Adrenal gland (tissue), 12 donors: ENCODE results near the gene ZNF235. TPM values are rescaled to one million over a fixed set of nuclear protein-coding genes. Genes with fewer than 3 reads are reported as not detected.
"Not testable (repeated sequence)": the region's sequence is repeated elsewhere in the genome, so short reads cannot be mapped to it uniquely, and the experiment has no call there.

Experiments
- DNase-seq, 7 donors: peaks; one replicate each; pipeline ENCODE4 v3.0.0-alpha.2; 2019 to 2020
- H3K27ac ChIP-seq, 5 donors: fragments of 200-600 bp; sonication (generic) in 4 of 5; 1 replicate in 3 of 5; 2 replicates in 2 of 5; pipeline versions ENCODE4 v1.5.1 to v1.8.0; 2016 to 2020; ENCODE audit warnings: mild to moderate bottlenecking in 1 of 5
- H3K27me3 ChIP-seq: fragments of 200-600 bp; 2 replicates; pipeline ENCODE4 v1.8.0; 2021
- H3K36me3 ChIP-seq, 2 donors: fragments of 200-600 bp; replicated peaks in 1 of 2; 1 replicate in 1 of 2; 2 replicates in 1 of 2; pipeline versions ENCODE4 v1.5.1 to v1.8.0; 2018 to 2022
- H3K4me1 ChIP-seq, 2 donors: fragments of 200-600 bp; replicated peaks in 1 of 2; 1 replicate in 1 of 2; 2 replicates in 1 of 2; pipeline versions ENCODE4 v1.5.1 to v1.8.0; 2018 to 2021
- H3K4me3 ChIP-seq, 4 donors: fragments of 200-600 bp; sonication (generic) in 3 of 4; one replicate each; pipeline ENCODE4 v1.5.1; 2016 to 2018
- H3K9me3 ChIP-seq, 3 donors: fragments of 200-600 bp; sonication (generic) in 1 of 3; replicated peaks in 1 of 3; 1 replicate in 2 of 3; 2 replicates in 1 of 3; pipeline versions ENCODE4 v1.5.1 to v1.8.0; 2016 to 2021
- POLR2A ChIP-seq, 2 donors: fragments of 450-650 bp; IDR thresholded peaks; one replicate each; pipeline ENCODE4 v1.6.1; 2017; ENCODE audit warnings: antibody characterized with exemption in 2 of 2, mild to moderate bottlenecking in 2 of 2, moderate library complexity in 1 of 2
- WGBS, 4 donors: extraction: QIAGEN DNeasy Blood & Tissue Kit in 2 of 4; methylation state at CpG; one replicate each; pipeline versions ENCODE4 v1.1.5 to v1.1.7; 2013 to 2017; 5-methylcytosine and 5-hydroxymethylcytosine counted together
- intact Hi-C, 2 donors: fragments of 100-400 bp; cut with DNase I; formaldehyde crosslinking; loops; one replicate each; pipeline versions ENCODE4 v1.14.1 to v1.15.0; 2022 to 2023
- polyA plus RNA-seq, 3 donors: library from polyadenylated mRNA; stranded (reverse); fragments of 200-250 nt in 2 of 3; fragments of 350-450 nt in 1 of 3; fragmentation: Illumina TruSeq in 1 of 3; extraction: RNeasy Lipid Tissue Mini Kit (QIAGEN cat#74804) in 1 of 3; gene quantifications; one replicate each; pipeline ENCODE4 v1.2.3, GENCODE V29; 2013 to 2014
- small RNA-seq, 2 donors: library from RNA; depleted of rRNA; stranded (forward); fragments of <200 nt; gene quantifications; one replicate each; pipeline ENCODE3, GENCODE V24; 2016
- total RNA-seq, 9 donors: library from RNA; depleted of rRNA in 4 of 9; stranded (reverse); fragments of >200 nt in 4 of 9; fragments of 120-200 nt in 1 of 9; fragmentation: NEBNext Ultra II Directional in 1 of 9; extraction: Animal tissue kit (Norgen Biotek cat#: 25700) in 1 of 9; gene quantifications; one replicate each; pipeline versions ENCODE4 v1.1.0 to v1.2.4, GENCODE V29; 2013 to 2023
- TF ChIP-seq, protein P1 (sequence below), 6 experiments: fragments of 450-650 bp in 4 of 6; fragments of 200-600 bp in 2 of 6; sonication (generic) in 1 of 6; IDR thresholded peaks; 1 replicate in 5 of 6; 2 replicates in 1 of 6; pipeline versions ENCODE4 v1.5.1 to v1.8.0; 2016 to 2021; ENCODE audit warnings: antibody characterized with exemption in 6 of 6, mild to moderate bottlenecking in 2 of 6, moderate library complexity in 1 of 6
- donor health status: healthy with polysubstance abuse.
- donor health status: Bipolar disorder and iron deficiency.
- donor health status: DM: yes; HTN: yes; CAD: no.
- donor health status: DM: no; HTN: no; CAD: no.
- donor health status: DM: no; HTN: no; CAD: no.
- donor health status: DM: yes; HTN: yes; CAD: no.

Gene ZNF235
- total and polyA plus RNA-seq, 12 donors: 1.0 to 17.0 (median 3.7) TPM

DNA sequence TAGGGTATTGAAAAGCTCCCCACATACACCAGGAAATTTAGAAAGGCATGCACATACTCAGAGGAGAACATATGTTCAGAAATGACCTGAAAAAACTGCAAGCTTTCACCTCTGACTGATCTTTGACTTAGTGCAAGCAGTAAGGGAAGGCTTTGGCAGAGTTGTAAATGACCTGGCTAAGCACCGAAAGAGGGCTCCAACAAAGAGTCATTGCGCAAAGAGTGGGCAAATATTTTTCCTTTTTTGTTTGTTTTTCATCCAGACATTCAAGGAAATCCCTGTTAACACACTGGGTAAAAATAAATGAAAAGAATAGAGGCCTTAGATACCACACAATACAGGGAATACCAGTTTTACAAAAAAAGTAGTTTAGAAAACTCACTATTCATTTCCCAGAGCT is 50.3 kb downstream of the ZNF235 start:
- H3K4me1 ChIP-seq: no peaks in the 10 kb centered on the region
- H3K9me3 ChIP-seq: peaks cover 0 to 69% (median 35%) of the 10 kb centered on the region in 3 donors
- no peaks in the 10 kb centered on the region for H3K27me3 ChIP-seq
- DNase-seq: no peak
- 93 to 100% (median 96%) methylated on average over 2 of the region's 2 CpGs for WGBS, 4 donors
- no peak overlapping the region for H3K27ac ChIP-seq
- H3K4me3 ChIP-seq: no peak overlapping the region
- intact Hi-C loops: no loop called here
- TF ChIP-seq POLR2A (IDR thresholded peaks at IDR 0.05): no peak
- TF ChIP-seq, protein P1, sequence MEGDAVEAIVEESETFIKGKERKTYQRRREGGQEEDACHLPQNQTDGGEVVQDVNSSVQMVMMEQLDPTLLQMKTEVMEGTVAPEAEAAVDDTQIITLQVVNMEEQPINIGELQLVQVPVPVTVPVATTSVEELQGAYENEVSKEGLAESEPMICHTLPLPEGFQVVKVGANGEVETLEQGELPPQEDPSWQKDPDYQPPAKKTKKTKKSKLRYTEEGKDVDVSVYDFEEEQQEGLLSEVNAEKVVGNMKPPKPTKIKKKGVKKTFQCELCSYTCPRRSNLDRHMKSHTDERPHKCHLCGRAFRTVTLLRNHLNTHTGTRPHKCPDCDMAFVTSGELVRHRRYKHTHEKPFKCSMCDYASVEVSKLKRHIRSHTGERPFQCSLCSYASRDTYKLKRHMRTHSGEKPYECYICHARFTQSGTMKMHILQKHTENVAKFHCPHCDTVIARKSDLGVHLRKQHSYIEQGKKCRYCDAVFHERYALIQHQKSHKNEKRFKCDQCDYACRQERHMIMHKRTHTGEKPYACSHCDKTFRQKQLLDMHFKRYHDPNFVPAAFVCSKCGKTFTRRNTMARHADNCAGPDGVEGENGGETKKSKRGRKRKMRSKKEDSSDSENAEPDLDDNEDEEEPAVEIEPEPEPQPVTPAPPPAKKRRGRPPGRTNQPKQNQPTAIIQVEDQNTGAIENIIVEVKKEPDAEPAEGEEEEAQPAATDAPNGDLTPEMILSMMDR (IDR thresholded peaks at IDR 0.05): no peak
- no peaks in the 10 kb centered on the region for H3K36me3 ChIP-seq

DNA sequence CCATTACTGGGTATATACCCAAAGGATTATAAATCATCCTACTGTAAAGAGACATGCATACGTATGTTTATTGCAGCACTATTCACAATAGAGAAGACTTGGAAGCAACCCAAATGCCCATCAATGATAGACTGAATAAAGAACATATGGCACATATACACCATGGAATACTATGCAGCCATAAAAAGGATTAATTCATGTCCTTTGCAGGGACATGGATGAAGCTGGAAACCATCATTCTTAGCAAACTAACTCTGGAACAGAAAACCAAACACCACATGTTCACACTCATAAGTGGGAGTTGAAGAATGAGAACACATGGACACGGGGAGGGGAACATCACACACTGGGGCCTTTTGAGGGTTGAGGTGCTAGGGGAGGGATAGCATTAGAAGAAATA is 51.4 kb downstream of the ZNF235 start:
- H3K36me3 ChIP-seq, DNase-seq, intact Hi-C loops, H3K4me3 ChIP-seq, H3K27me3 ChIP-seq, H3K27ac ChIP-seq, H3K4me1 ChIP-seq: not testable (repeated sequence)
- peaks cover 0 to 78% (median 35%) of the 10 kb centered on the region in 3 donors for H3K9me3 ChIP-seq
- WGBS, 4 donors: 94 to 98% (median 96%) methylated on average over 2 of the region's 2 CpGs

- WGBS, 4 donors: 88 to 97% (median 95%) methylated on average over 2 of the region's 2 CpGs
- H3K36me3 ChIP-seq, intact Hi-C loops, H3K4me3 ChIP-seq, DNase-seq, H3K27ac ChIP-seq, H3K27me3 ChIP-seq, H3K4me1 ChIP-seq: not testable (repeated sequence)
- H3K9me3 ChIP-seq: peaks cover 0 to 85% (median 39%) of the 10 kb centered on the region in 3 donors
Observed at GRCh38 chr19:44252332-44252731, 52.5 kb downstream of the ZNF235 start.

- peaks cover 0 to 65% (median 0%) of the 10 kb centered on the region in 3 donors for H3K9me3 ChIP-seq
- WGBS, 4 donors: 96 to 99% (median 98%) methylated on average over 8 of the region's 8 CpGs
- no peak for DNase-seq
- peaks cover 0 to 47% of the 10 kb centered on the region in 2 donors for H3K36me3 ChIP-seq
- no peaks in the 10 kb centered on the region for H3K4me1 ChIP-seq
- no peaks in the 10 kb centered on the region for H3K27me3 ChIP-seq
- no peak overlapping the region for H3K4me3 ChIP-seq
- no peak overlapping the region for H3K27ac ChIP-seq
- no peak for TF ChIP-seq POLR2A (IDR thresholded peaks at IDR 0.05)
- TF ChIP-seq, protein P1 (IDR thresholded peaks at IDR 0.05): no peak
- intact Hi-C loops: no loop called here
Observed at GRCh38 chr19:44236384-44236783, 68.4 kb downstream of the ZNF235 start.

Small RNAs within 50 kb of the gene (small RNA-seq; reads per million reads assigned to genes)
- gene NDUFA3P1: 0 reads per million in 2 donors

Other genes with a start within 250 kb of the ZNF235 start
- gene ZNF284, start 232.9 kb downstream of the ZNF235 start, total RNA-seq: 1 to 10 TPM; 1.8 to 4.3 (median 2.9) TPM
- 1 to 10 TPM; 1.1 to 2.7 (median 2.0) TPM for gene ZNF284, start 232.9 kb downstream of the ZNF235 start, polyA plus RNA-seq
- 10 to 100 TPM; 14.6 to 35.1 (median 29.8) TPM for gene ZNF224, start 210.7 kb downstream of the ZNF235 start, total RNA-seq
- gene ZNF224, start 210.7 kb downstream of the ZNF235 start, polyA plus RNA-seq: 10 to 100 TPM; 14.5 to 44.6 (median 30.8) TPM
- 10 to 100 TPM in 1 of 9 donors, 1 to 10 TPM in 8; 3.3 to 10.3 (median 7.5) TPM for gene ZNF225, start 191.6 kb downstream of the ZNF235 start, total RNA-seq
- 1 to 10 TPM; 2.5 to 5.3 (median 3.0) TPM for gene ZNF225, start 191.6 kb downstream of the ZNF235 start, polyA plus RNA-seq
- gene ZNF234, start 163.5 kb downstream of the ZNF235 start, total RNA-seq: 10 to 100 TPM in 8 of 9 donors, 1 to 10 TPM in 1; 5.9 to 19.4 (median 13.6) TPM
- 10 to 100 TPM in 1 of 3 donors, 1 to 10 TPM in 2; 2.4 to 11.0 (median 5.1) TPM for gene ZNF234, start 163.5 kb downstream of the ZNF235 start, polyA plus RNA-seq
- gene ZNF226, start 139.9 kb downstream of the ZNF235 start, total RNA-seq: 10 to 100 TPM; 18.9 to 97.7 (median 47.0) TPM
- gene ZNF226, start 139.9 kb downstream of the ZNF235 start, polyA plus RNA-seq: 10 to 100 TPM; 21.9 to 70.2 (median 32.1) TPM
- gene ZNF227, start 92.5 kb downstream of the ZNF235 start, total RNA-seq: 10 to 100 TPM in 7 of 9 donors, 1 to 10 TPM in 2; 4.7 to 33.2 (median 19.8) TPM
- 10 to 100 TPM in 1 of 3 donors, 1 to 10 TPM in 2; 4.7 to 15.5 (median 5.2) TPM for gene ZNF227, start 92.5 kb downstream of the ZNF235 start, polyA plus RNA-seq
- gene ZNF233, start 45.1 kb downstream of the ZNF235 start, total RNA-seq: 1 to 10 TPM in 6 of 9 donors, under 1 TPM in 3; 0.69 to 9.1 (median 1.8) TPM
- gene ZNF233, start 45.1 kb downstream of the ZNF235 start, polyA plus RNA-seq: 1 to 10 TPM in 2 of 3 donors, under 1 TPM in 1; 0.57 to 3.3 (median 2.1) TPM
- gene ZNF112, start 51.7 kb upstream of the ZNF235 start, total RNA-seq: 10 to 100 TPM in 2 of 9 donors, 1 to 10 TPM in 7; 3.9 to 12.8 (median 6.8) TPM
- 1 to 10 TPM; 1.0 to 5.8 (median 1.5) TPM for gene ZNF112, start 51.7 kb upstream of the ZNF235 start, polyA plus RNA-seq
- gene ZNF285, start 96.6 kb upstream of the ZNF235 start, total RNA-seq: 1 to 10 TPM; 1.6 to 9.4 (median 4.4) TPM
- gene ZNF285, start 96.6 kb upstream of the ZNF235 start, polyA plus RNA-seq: 1 to 10 TPM; 2.5 to 4.9 (median 3.0) TPM
- 10 to 100 TPM in 3 of 9 donors, 1 to 10 TPM in 6; 5.0 to 18.5 (median 9.0) TPM for gene ZNF229, start 143.4 kb upstream of the ZNF235 start, total RNA-seq
- gene ZNF229, start 143.4 kb upstream of the ZNF235 start, polyA plus RNA-seq: 1 to 10 TPM; 2.3 to 8.4 (median 3.0) TPM
- gene ZNF180, start 195.5 kb upstream of the ZNF235 start, total RNA-seq: 10 to 100 TPM in 6 of 9 donors, 1 to 10 TPM in 3; 5.5 to 25.9 (median 12.1) TPM
- gene ZNF180, start 195.5 kb upstream of the ZNF235 start, polyA plus RNA-seq: 1 to 10 TPM; 4.7 to 8.1 (median 6.8) TPM
- gene CEACAM20, start 224.7 kb upstream of the ZNF235 start, total RNA-seq: under 1 TPM in 2 of 9 donors, not detected in 7; 0.20 to 0.50 TPM
- under 1 TPM in 1 of 3 donors, not detected in 2; 0.07 TPM for gene CEACAM20, start 224.7 kb upstream of the ZNF235 start, polyA plus RNA-seq